ENCODE results near the gene NXPH4. TPM values are rescaled to one million over a fixed set of nuclear protein-coding genes. Genes with fewer than 3 reads are reported as not detected.

NXPH4 gene
- total and polyA plus RNA-seq, 10 of the 15 experiments (the other 5 are each of a cell fraction or from before 2014, with no cell fraction given): 0.03 to 0.26 TPM; not detected in 8

DNA sequence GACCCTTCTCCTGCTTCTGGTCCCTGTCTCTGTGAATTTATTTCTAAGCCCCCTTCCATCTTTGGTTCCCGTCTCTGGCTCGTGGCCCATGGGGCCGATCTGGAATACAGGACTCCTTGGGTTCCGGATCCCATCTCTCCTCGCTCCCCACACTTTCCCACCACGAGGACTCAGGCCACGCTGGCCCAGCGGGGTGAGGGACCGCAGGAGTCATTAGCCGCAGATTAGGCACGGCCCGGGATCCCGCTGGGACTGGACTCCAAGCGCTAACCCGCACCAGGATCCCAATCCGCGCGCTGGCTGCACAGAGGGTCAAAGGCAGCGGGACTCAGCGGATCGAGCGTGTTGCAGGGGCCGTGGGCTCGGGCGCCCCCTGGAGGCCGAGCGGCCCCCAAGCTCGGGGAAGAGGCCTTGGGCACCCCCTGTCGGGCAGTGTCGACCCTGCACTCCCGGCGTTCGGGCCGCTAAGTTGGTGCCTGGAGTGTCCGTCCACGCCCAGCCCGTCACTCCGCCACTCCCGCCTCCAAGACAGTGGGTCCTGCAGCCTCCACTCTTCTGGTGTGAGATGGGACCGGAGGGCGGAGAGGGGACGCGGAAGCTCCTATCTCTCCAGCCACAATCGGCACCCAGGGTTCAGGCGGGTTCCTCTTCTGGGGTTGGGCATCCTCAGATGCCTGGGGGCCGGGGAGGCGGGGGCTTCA lies 22.4 kb downstream of the NXPH4 start:
- peak; percentile 72 for ATAC-seq
- FAIRE-seq: peak; percentile 99
- peaks cover 47% of the 10 kb centered on the region for H3K4me1 ChIP-seq (ENCODE audit: control insufficient read depth, insufficient read depth, low read length)
- BruUV-seq (replicated peaks): no TSS peak
- H2AFZ ChIP-seq (ENCODE audit: control insufficient read depth, low read depth, low read length): peak overlapping the region; percentile 85
- in situ Hi-C loops (cut with MboI) (no loop called here), intact Hi-C loops (cut with micrococcal nuclease; ENCODE audit: unreplicated experiment) (loop anchor here (1.0 kb wide), 1 partner anchor 26 kb away; no protein-coding TSS in a partner anchor)
- no peaks in the 10 kb centered on the region for H3K79me2 ChIP-seq (ENCODE audit: control insufficient read depth, insufficient read depth, low read length)
- ChIA-PET SMC1A (ENCODE audit: uncharacterized antibody, unreplicated experiment) (interaction anchor here (0.6 to 8.1 kb wide), 4 partner anchors 10 to 615 kb away, joined by 3 to 55 read pairs (median 7); partner anchors contain the start of gene SHMT2), POLR2A (interaction anchor here (0.5 to 2.8 kb wide), 5 partner anchors 9 to 219 kb away, joined by 3 to 15 read pairs (median 5); partner anchors contain the start of genes SHMT2 and STAT6), CTCF (interaction anchor here (0.8 to 10.7 kb wide), 10 partner anchors 11 to 219 kb away, joined by 3 to 271 read pairs (median 8); partner anchors contain the start of genes INHBE, SHMT2, STAC3 and STAT6), RAD21 (ENCODE audit: unreplicated experiment) (interaction anchor here (1.0 to 14.4 kb wide), 6 partner anchors 9 to 214 kb away, joined by 3 to 85 read pairs (median 14); partner anchors contain the start of genes INHBE and SHMT2)
- H3K4me3 ChIP-seq: peak overlapping the region; percentile 68
- peaks cover 5 to 8% of the 10 kb centered on the region in 2 experiments; a peak in 3 of 4 replicates for H3K27me3 ChIP-seq (replicated peaks in 1 of 2; ENCODE audit: control insufficient read depth in 2 of 2, insufficient read depth in 2 of 2, low read length in 1 of 2)
- H3K9ac ChIP-seq (ENCODE audit: control insufficient read depth, insufficient read depth, low read length): peak overlapping the region; percentile 57
- WGBS (ENCODE audit: insufficient coverage, insufficient replicate concordance, low lambda C conversion rate, missing lambda C conversion rate): 1% methylated on average over 47 of the region's 47 CpGs
- H3K36me3 ChIP-seq (ENCODE audit: control insufficient read depth in 2 of 2, insufficient read depth in 2 of 2, low read length in 1 of 2): peaks cover 2 to 3% of the 10 kb centered on the region in 2 experiments; a peak in 3 of 4 replicates
- H4K20me1 ChIP-seq (ENCODE audit: control insufficient read depth, insufficient read depth): 0 out of 2 replicates have a peak, but pooled peaks cover 2% of the 10 kb centered on the region
- H3K27ac ChIP-seq (ENCODE audit: control insufficient read depth, insufficient read depth): no peak overlapping the region
- H3K9me3 ChIP-seq (replicated peaks; ENCODE audit: control insufficient read depth, insufficient read depth, low read length): no peaks in the 10 kb centered on the region
- H3K4me2 ChIP-seq (ENCODE audit: control insufficient read depth, insufficient read depth): peak overlapping the region; percentile 93
- no peak for DNase-seq (ENCODE audit: low read depth, low spot score)
- TF ChIP-seq, protein P1, sequence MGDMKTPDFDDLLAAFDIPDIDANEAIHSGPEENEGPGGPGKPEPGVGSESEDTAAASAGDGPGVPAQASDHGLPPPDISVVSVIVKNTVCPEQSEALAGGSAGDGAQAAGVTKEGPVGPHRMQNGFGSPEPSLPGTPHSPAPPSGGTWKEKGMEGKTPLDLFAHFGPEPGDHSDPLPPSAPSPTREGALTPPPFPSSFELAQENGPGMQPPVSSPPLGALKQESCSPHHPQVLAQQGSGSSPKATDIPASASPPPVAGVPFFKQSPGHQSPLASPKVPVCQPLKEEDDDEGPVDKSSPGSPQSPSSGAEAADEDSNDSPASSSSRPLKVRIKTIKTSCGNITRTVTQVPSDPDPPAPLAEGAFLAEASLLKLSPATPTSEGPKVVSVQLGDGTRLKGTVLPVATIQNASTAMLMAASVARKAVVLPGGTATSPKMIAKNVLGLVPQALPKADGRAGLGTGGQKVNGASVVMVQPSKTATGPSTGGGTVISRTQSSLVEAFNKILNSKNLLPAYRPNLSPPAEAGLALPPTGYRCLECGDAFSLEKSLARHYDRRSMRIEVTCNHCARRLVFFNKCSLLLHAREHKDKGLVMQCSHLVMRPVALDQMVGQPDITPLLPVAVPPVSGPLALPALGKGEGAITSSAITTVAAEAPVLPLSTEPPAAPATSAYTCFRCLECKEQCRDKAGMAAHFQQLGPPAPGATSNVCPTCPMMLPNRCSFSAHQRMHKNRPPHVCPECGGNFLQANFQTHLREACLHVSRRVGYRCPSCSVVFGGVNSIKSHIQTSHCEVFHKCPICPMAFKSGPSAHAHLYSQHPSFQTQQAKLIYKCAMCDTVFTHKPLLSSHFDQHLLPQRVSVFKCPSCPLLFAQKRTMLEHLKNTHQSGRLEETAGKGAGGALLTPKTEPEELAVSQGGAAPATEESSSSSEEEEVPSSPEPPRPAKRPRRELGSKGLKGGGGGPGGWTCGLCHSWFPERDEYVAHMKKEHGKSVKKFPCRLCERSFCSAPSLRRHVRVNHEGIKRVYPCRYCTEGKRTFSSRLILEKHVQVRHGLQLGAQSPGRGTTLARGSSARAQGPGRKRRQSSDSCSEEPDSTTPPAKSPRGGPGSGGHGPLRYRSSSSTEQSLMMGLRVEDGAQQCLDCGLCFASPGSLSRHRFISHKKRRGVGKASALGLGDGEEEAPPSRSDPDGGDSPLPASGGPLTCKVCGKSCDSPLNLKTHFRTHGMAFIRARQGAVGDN (IDR thresholded peaks at IDR 0.05): peak; percentile 36
- TF ChIP-seq, protein P2, sequence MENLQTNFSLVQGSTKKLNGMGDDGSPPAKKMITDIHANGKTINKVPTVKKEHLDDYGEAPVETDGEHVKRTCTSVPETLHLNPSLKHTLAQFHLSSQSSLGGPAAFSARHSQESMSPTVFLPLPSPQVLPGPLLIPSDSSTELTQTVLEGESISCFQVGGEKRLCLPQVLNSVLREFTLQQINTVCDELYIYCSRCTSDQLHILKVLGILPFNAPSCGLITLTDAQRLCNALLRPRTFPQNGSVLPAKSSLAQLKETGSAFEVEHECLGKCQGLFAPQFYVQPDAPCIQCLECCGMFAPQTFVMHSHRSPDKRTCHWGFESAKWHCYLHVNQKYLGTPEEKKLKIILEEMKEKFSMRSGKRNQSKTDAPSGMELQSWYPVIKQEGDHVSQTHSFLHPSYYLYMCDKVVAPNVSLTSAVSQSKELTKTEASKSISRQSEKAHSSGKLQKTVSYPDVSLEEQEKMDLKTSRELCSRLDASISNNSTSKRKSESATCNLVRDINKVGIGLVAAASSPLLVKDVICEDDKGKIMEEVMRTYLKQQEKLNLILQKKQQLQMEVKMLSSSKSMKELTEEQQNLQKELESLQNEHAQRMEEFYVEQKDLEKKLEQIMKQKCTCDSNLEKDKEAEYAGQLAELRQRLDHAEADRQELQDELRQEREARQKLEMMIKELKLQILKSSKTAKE (IDR thresholded peaks at IDR 0.05; ENCODE audit: low read depth, poor library complexity, severe bottlenecking): no peak
- peak; percentile 63; the same call in 1 of the 2 replicates for TF ChIP-seq CREB1 (IDR thresholded peaks at IDR 0.05; ENCODE audit: low read depth)
- TF ChIP-seq LARP7 (IDR thresholded peaks at IDR 0.05): peak; percentile 91
- TF ChIP-seq BACH1 (IDR thresholded peaks at IDR 0.05; ENCODE audit: borderline replicate concordance): peak; percentile 56; the same call in 1 of the 2 replicates
- TF ChIP-seq NFIC (IDR thresholded peaks at IDR 0.05; ENCODE audit: low read depth, low read length): no peak
- TF ChIP-seq IRF4 (IDR thresholded peaks at IDR 0.05; ENCODE audit: low read depth, low read length): 0 out of 2 replicates have a peak, but pooled peaks have one; percentile 31
- TF ChIP-seq SUPT20H (IDR thresholded peaks at IDR 0.05; ENCODE audit: borderline replicate concordance, control insufficient read depth, low read depth, low read length): no peak
- TF ChIP-seq TBL1XR1 (IDR thresholded peaks at IDR 0.05; ENCODE audit: low read depth, low read length): no peak
- TF ChIP-seq HDGF (IDR thresholded peaks at IDR 0.05): 0 out of 2 replicates have a peak, but pooled peaks have one; percentile 30
- TF ChIP-seq EP300 (IDR thresholded peaks at IDR 0.05; ENCODE audit: borderline replicate concordance in 1 of 2, control insufficient read depth in 1 of 2, low read depth in 2 of 2, low read length in 2 of 2): no peak
- TF ChIP-seq IKZF2 (IDR thresholded peaks at IDR 0.05): peak in 1 of 2 experiments; percentile 33; a peak in 1 of 4 replicates
- TF ChIP-seq BHLHE40 (IDR thresholded peaks at IDR 0.05; ENCODE audit: borderline replicate concordance in 1 of 2, low read depth in 2 of 2, low read length in 1 of 2): peak; percentile 53 to 72; a peak in 3 of 4 replicates
- TF ChIP-seq, protein P3, sequence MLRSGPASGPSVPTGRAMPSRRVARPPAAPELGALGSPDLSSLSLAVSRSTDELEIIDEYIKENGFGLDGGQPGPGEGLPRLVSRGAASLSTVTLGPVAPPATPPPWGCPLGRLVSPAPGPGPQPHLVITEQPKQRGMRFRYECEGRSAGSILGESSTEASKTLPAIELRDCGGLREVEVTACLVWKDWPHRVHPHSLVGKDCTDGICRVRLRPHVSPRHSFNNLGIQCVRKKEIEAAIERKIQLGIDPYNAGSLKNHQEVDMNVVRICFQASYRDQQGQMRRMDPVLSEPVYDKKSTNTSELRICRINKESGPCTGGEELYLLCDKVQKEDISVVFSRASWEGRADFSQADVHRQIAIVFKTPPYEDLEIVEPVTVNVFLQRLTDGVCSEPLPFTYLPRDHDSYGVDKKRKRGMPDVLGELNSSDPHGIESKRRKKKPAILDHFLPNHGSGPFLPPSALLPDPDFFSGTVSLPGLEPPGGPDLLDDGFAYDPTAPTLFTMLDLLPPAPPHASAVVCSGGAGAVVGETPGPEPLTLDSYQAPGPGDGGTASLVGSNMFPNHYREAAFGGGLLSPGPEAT (IDR thresholded peaks at IDR 0.05; ENCODE audit: low read depth): 0 out of 2 replicates have a peak, but pooled peaks have one; percentile 36
